Tibial artery (tissue), 4 donors: ENCODE data around the gene DPP6.

Source experiments
- DNase-seq, 2 donors: peaks; one replicate each; pipeline ENCODE4 v3.0.0-alpha.2; 2019
- H3K27ac ChIP-seq, 2 donors: fragments of 200-600 bp; sonication (generic) in 1 of 2; 1 replicate in 1 of 2; 2 replicates in 1 of 2; pipeline ENCODE4 v1.5.1; 2018 to 2019; ENCODE audit warnings: mild to moderate bottlenecking in 1 of 2
- H3K27me3 ChIP-seq, 2 donors: fragments of 200-600 bp; sonication (generic) in 1 of 2; one replicate each; pipeline versions ENCODE4 v1.5.1 to v1.6.0; 2016 to 2019
- H3K36me3 ChIP-seq, 3 donors: fragments of 200-600 bp; sonication (generic) in 2 of 3; one replicate each; pipeline ENCODE4 v1.5.1; 2016 to 2019; ENCODE audit warnings: mild to moderate bottlenecking in 2 of 3
- H3K4me1 ChIP-seq, 4 donors: fragments of 200-600 bp; sonication (generic) in 2 of 4; 1 replicate in 3 of 4; 2 replicates in 1 of 4; pipeline ENCODE4 v1.5.1; 2016 to 2019
- H3K4me3 ChIP-seq, 2 donors: fragments of 200-600 bp; sonication (generic) in 1 of 2; 1 replicate in 1 of 2; 2 replicates in 1 of 2; pipeline ENCODE4 v1.5.1; 2018 to 2019; ENCODE audit warnings: mild to moderate bottlenecking in 2 of 2
- H3K9me3 ChIP-seq, 3 donors: fragments of 200-600 bp; sonication (generic) in 1 of 3; one replicate each; pipeline ENCODE4 v1.5.1; 2016 to 2019
- intact Hi-C: fragments of 100-400 bp; cut with DNase I; formaldehyde crosslinking; loops from one replicate; pipeline ENCODE4 v1.15.0; 2023; ENCODE audit warnings: low total_unique reads
- TF ChIP-seq, protein P1 (sequence below), 2 experiments: fragments of 200-600 bp in 1 of 2; fragments of 450-650 bp in 1 of 2; IDR thresholded peaks; one replicate each; pipeline ENCODE4 v1.5.1; 2017 to 2019; ENCODE audit warnings: antibody characterized with exemption in 2 of 2, mild to moderate bottlenecking in 1 of 2, moderate library complexity in 1 of 2

The DPP6 gene

DNA sequence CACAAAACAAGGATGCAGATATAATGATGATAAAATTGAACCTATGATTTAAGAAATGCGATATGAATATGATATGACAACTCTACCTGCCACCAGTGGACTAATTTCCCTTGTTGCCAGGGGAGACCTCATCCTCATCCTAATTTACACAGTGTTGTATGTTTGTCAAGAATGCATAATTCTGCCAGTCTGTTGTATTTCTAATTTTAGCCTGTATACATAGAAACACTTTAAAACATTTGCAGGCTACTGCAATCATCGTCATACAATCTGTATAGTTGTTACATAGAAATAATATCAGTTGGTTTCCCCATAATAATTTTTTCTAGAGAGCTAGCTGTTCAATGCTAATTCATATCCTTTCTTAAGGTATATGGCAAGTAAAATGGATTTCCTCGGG, 274.2 kb downstream of the DPP6 start:
- H3K27me3 ChIP-seq: no peaks in the 10 kb centered on the region
- H3K36me3 ChIP-seq: no peaks in the 10 kb centered on the region
- H3K9me3 ChIP-seq: no peaks in the 10 kb centered on the region
- H3K4me1 ChIP-seq: no peaks in the 10 kb centered on the region
- no peak for DNase-seq
- intact Hi-C loops: no loop called here
- no peak overlapping the region for H3K27ac ChIP-seq
- H3K4me3 ChIP-seq: no peak overlapping the region
- TF ChIP-seq, protein P1, sequence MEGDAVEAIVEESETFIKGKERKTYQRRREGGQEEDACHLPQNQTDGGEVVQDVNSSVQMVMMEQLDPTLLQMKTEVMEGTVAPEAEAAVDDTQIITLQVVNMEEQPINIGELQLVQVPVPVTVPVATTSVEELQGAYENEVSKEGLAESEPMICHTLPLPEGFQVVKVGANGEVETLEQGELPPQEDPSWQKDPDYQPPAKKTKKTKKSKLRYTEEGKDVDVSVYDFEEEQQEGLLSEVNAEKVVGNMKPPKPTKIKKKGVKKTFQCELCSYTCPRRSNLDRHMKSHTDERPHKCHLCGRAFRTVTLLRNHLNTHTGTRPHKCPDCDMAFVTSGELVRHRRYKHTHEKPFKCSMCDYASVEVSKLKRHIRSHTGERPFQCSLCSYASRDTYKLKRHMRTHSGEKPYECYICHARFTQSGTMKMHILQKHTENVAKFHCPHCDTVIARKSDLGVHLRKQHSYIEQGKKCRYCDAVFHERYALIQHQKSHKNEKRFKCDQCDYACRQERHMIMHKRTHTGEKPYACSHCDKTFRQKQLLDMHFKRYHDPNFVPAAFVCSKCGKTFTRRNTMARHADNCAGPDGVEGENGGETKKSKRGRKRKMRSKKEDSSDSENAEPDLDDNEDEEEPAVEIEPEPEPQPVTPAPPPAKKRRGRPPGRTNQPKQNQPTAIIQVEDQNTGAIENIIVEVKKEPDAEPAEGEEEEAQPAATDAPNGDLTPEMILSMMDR (IDR thresholded peaks at IDR 0.05): no peak

DNA sequence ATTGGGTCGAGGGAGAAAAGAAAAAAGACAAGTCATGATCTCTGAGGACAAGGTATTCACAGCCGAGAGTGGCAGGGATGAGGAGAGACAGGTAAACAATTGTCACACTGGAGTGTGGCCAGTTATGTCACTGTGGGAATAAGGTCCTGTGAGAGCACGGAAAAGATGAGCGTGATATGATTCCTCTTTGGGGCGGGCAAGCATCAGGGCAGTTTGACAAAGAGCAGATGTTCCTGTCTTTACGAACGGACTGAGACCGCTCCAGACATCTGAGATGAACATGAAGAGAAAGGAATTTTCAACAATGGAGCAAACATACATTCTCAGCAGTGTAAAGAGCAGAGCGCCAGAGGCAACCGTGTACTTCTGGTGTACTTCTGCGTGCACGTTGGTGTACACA, 278.1 kb downstream of the DPP6 start:
- Histone ChIP-seq H3K4me3 (no peak overlapping the region), H3K4me1 (no peaks in the 10 kb centered on the region), H3K36me3 (no peaks in the 10 kb centered on the region), H3K27ac (no peak overlapping the region), H3K9me3 (no peaks in the 10 kb centered on the region), H3K27me3 (no peaks in the 10 kb centered on the region)
- TF ChIP-seq, protein P1 (IDR thresholded peaks at IDR 0.05): no peak
- intact Hi-C loops: no loop called here
- no peak for DNase-seq

DNA sequence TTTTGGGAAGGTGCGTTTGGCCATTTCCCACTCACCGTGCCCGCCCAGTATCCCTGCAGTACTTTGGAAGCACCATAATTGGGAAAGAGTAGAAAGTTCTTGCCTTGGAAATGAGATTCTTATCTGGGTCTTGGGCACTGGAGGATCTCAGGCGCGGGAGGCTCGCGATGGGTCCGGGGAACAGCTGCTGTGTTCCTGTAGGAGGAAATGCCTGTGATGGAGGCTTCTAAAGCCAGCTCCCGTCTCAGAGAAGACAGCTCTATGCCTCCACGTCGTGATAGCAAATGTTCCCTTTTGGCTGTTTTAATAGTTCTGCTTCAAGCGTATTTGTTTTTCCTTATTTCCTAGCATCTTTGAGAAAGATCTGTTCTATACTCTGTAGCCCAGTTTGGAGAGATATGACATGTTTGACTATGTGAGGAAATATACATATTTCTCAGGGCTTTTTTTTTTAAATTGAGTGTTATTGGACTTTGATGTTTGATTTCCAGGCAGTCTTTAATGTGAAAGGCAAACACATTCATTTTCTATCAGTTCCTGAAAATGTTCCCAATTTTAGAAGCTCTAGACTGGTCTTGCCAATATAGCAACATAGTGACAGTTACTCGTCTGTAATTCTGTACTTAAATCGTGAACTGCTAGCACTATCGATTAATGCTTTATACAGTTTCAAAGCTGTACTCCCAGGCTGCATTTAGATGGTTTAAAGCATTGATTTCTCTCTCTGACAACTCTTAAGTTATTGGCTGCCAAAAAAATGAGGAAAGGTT, 280.8 kb downstream of the DPP6 start:
- intact Hi-C loops: no loop called here
- TF ChIP-seq, protein P1 (IDR thresholded peaks at IDR 0.05): no peak
- DNase-seq: no peak
- H3K27me3 ChIP-seq: no peaks in the 10 kb centered on the region
- H3K36me3 ChIP-seq: no peaks in the 10 kb centered on the region
- no peaks in the 10 kb centered on the region for H3K4me1 ChIP-seq
- H3K4me3 ChIP-seq: no peak overlapping the region
- no peak overlapping the region for H3K27ac ChIP-seq
- no peaks in the 10 kb centered on the region for H3K9me3 ChIP-seq

DNA sequence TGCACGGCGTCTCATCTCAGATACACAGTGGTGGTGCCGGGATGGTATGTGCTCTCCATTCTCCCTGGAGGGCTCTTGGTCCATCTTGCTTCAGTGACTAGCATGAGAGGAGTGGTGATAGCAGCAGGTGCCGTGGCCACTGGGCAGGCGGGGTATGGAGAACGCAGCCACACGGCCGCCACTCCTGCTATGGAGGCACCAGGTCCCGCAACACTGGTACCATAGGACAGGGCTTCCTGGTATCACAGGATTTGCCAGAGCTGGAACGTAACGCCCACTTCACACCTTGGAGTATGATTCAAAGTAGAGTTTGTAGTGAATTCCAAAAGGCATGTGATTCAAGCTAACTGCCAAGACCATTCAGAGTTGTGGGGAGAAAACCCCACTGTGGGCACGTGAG, 284.1 kb downstream of the DPP6 start:
- Histone ChIP-seq H3K4me3 (no peak overlapping the region), H3K9me3 (no peaks in the 10 kb centered on the region), H3K27me3 (no peaks in the 10 kb centered on the region), H3K36me3 (no peaks in the 10 kb centered on the region), H3K4me1 (no peaks in the 10 kb centered on the region), H3K27ac (no peak overlapping the region)
- TF ChIP-seq, protein P1 (IDR thresholded peaks at IDR 0.05): no peak
- intact Hi-C loops: no loop called here
- DNase-seq: no peak

DNA sequence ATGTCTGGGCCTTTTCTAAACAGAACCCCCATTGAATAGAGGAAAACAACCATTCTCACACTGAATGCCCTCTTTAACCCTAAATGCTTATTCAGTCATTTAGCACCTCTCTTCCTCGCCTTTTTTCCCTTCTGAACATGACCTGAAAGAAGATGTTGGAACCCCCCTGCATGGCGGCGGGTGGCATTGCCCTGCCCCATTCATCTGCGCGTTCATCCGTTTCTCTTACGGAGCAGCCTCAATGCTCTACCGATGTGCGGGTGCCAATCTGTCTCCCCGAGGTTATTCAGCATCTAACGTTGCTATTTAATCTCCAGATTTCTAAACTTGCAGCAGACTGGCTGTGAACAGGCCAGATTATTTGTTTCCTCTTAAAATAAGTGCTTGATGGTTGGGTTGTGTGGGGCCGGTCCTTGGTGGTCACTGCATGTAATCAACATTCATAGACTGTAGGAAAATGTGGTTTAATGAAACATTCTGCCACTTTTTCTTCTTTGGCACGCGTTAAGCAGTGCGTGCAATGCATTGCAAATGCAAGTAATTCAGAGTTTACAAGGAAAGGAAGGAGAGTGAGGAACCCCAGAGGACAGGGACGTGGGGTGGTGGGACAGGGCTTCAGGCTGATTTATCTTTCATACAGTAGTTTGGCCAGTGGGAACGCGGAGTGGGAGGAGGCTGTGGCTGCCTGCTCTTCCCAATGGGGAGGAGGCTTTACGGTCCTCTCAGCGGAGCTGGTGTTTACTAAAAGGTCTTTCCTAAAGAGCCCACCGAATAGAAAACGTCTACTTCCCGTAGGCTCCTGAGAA, 286.7 kb downstream of the DPP6 start:
- DNase-seq: no peak
- TF ChIP-seq, protein P1 (IDR thresholded peaks at IDR 0.05): no peak
- H3K36me3 ChIP-seq: no peaks in the 10 kb centered on the region
- H3K27me3 ChIP-seq: no peaks in the 10 kb centered on the region
- no peaks in the 10 kb centered on the region for H3K9me3 ChIP-seq
- intact Hi-C loops: no loop called here
- H3K4me3 ChIP-seq: no peak overlapping the region
- H3K4me1 ChIP-seq: no peaks in the 10 kb centered on the region
- H3K27ac ChIP-seq: no peak overlapping the region
